Measurements from ENCODE around the gene CCDC138. TPM values are rescaled to one million over a fixed set of nuclear protein-coding genes. Genes with fewer than 3 reads are reported as not detected.
A peak's percentile ranks its signal among the peaks of the same experiment; 100 is the strongest.

Gene CCDC138
- total RNA-seq, 2 experiments from 2014 or later, result 12.3 to 13.5 TPM

GRCh38 chr2:108786008-108786353, 590 bp upstream of the CCDC138 start:
- Mint-ChIP-seq H3K4me3 (peak overlapping the region; percentile 90), H3K4me1 (ENCODE audit: low read depth) (peaks cover 19% of the 10 kb centered on the region), H3K36me3 (ENCODE audit: low read depth) (peaks cover 25% of the 10 kb centered on the region), H3K9me3 (no peaks in the 10 kb centered on the region), H3K27me3 (no peaks in the 10 kb centered on the region), H3K27ac (peak overlapping the region; percentile 94)
- intact Hi-C loops (cut with micrococcal nuclease), result no loop called here
- TF ChIP-seq CTCF (IDR thresholded peaks at IDR 0.05), result no peak
- CTCF ChIA-PET, result interaction anchor here (0.8 kb wide), 1 partner anchor 68 kb away, joined by 3 read pairs; no protein-coding TSS in a partner anchor
- POLR2A ChIA-PET, result no interaction called here
- ATAC-seq (no peak), DNase-seq (no peak)

GRCh38 chr2:108787216-108787541, 608 bp downstream of the CCDC138 start:
- peaks cover 19% of the 10 kb centered on the region for H3K4me1 Mint-ChIP-seq (ENCODE audit: low read depth)
- no peak for DNase-seq
- H3K27ac Mint-ChIP-seq, result peak overlapping the region; percentile 77
- no peaks in the 10 kb centered on the region for H3K27me3 Mint-ChIP-seq
- H3K36me3 Mint-ChIP-seq (ENCODE audit: low read depth), result peaks cover 24% of the 10 kb centered on the region
- POLR2A ChIA-PET, result no interaction called here
- intact Hi-C loops (cut with micrococcal nuclease), result no loop called here
- no peak for ATAC-seq
- peak overlapping the region; percentile 90 for H3K4me3 Mint-ChIP-seq
- CTCF ChIA-PET, result no interaction called here
- no peak for TF ChIP-seq CTCF (IDR thresholded peaks at IDR 0.05)
- no peaks in the 10 kb centered on the region for H3K9me3 Mint-ChIP-seq

GRCh38 chr2:108803045-108803736, 16.6 kb downstream of the CCDC138 start:
- Mint-ChIP-seq H3K36me3 (ENCODE audit: low read depth) (peaks cover 40% of the 10 kb centered on the region), H3K4me1 (ENCODE audit: low read depth) (peaks cover 4% of the 10 kb centered on the region), H3K27me3 (no peaks in the 10 kb centered on the region), H3K4me3 (no peak overlapping the region), H3K27ac (no peak overlapping the region), H3K9me3 (no peaks in the 10 kb centered on the region)
- DNase-seq (no peak), ATAC-seq (no peak)
- intact Hi-C loops (cut with micrococcal nuclease), result no loop called here
- ChIA-PET POLR2A (no interaction called here), CTCF (interaction anchor here (1.2 kb wide), 1 partner anchor 14 kb away, joined by 3 read pairs; no protein-coding TSS in a partner anchor)
- no peak for TF ChIP-seq CTCF (IDR thresholded peaks at IDR 0.05)

- Mint-ChIP-seq H3K4me1 (ENCODE audit: low read depth) (peaks cover 2% of the 10 kb centered on the region), H3K36me3 (ENCODE audit: low read depth) (peaks cover 47% of the 10 kb centered on the region), H3K4me3 (no peak overlapping the region), H3K27ac (no peak overlapping the region), H3K9me3 (peaks cover 14% of the 10 kb centered on the region), H3K27me3 (no peaks in the 10 kb centered on the region)
- intact Hi-C loops (cut with micrococcal nuclease), result no loop called here
- no peak for TF ChIP-seq CTCF (IDR thresholded peaks at IDR 0.05)
- no peak for DNase-seq
- ATAC-seq, result no peak
- CTCF ChIA-PET, result no interaction called here
- POLR2A ChIA-PET, result no interaction called here
These were observed 18.5 kb downstream of the CCDC138 start for GRCh38 chr2:108805032-108805431.

- DNase-seq, result no peak
- TF ChIP-seq CTCF (IDR thresholded peaks at IDR 0.05), result no peak
- Mint-ChIP-seq H3K36me3 (ENCODE audit: low read depth) (peaks cover 51% of the 10 kb centered on the region), H3K4me1 (ENCODE audit: low read depth) (peaks cover 3% of the 10 kb centered on the region), H3K9me3 (peaks cover 20% of the 10 kb centered on the region), H3K27ac (no peak overlapping the region), H3K27me3 (no peaks in the 10 kb centered on the region), H3K4me3 (no peak overlapping the region)
- no peak for ATAC-seq
- ChIA-PET CTCF (no interaction called here), POLR2A (no interaction called here)
- intact Hi-C loops (cut with micrococcal nuclease), result no loop called here
These were observed 19.2 kb downstream of the CCDC138 start for GRCh38 chr2:108805782-108806181.
